HEK293 (cell line): Measurements from ENCODE around the gene CLIC4.
"Not testable (repeated sequence)": the region's sequence is repeated elsewhere in the genome, so short reads cannot be mapped to it uniquely, and the experiment has no call there.

Experiments used
- ATF2 ChIP-seq: fragments of 450-650 bp; formaldehyde crosslinking; IDR thresholded peaks from 2 replicates; pipeline ENCODE4 v1.5.1; 2016; ENCODE audit warnings: missing biosample characterization, missing genetic modification characterization, low read depth
- KLF1 ChIP-seq: fragments of 450-650 bp; formaldehyde crosslinking; IDR thresholded peaks from 2 replicates; pipeline ENCODE4 v1.5.1; 2016; ENCODE audit warnings: missing biosample characterization, missing genetic modification characterization
- PRDM4 ChIP-seq: fragments of 450-650 bp; formaldehyde crosslinking; IDR thresholded peaks from 2 replicates; pipeline ENCODE4 v1.5.1; 2017; ENCODE audit warnings: missing biosample characterization, missing genetic modification characterization
- ZIC2 ChIP-seq: fragments of 450-650 bp; formaldehyde crosslinking; IDR thresholded peaks from 2 replicates; pipeline ENCODE4 v1.5.1; 2016; ENCODE audit warnings: missing biosample characterization, missing genetic modification characterization
- ZNF670 ChIP-seq: fragments of 450-650 bp; formaldehyde crosslinking; IDR thresholded peaks from 2 replicates; pipeline ENCODE4 v1.5.1; 2016; ENCODE audit warnings: missing biosample characterization, missing genetic modification characterization, low read depth
- ZNF76 ChIP-seq: fragments of 450-650 bp; formaldehyde crosslinking; IDR thresholded peaks from 2 replicates; pipeline ENCODE4; 2016; ENCODE audit warnings: low read depth, missing biosample characterization, missing genetic modification characterization, borderline replicate concordance
- TF ChIP-seq, protein P1 (sequence below): fragments of 450-650 bp; formaldehyde crosslinking; IDR thresholded peaks from 2 replicates; pipeline ENCODE4 v1.5.1; 2016; ENCODE audit warnings: missing biosample characterization, missing genetic modification characterization

GRCh38 chr1:24823486-24823885 lies 78.2 kb downstream of the CLIC4 start:
- not testable (repeated sequence) for TF ChIP-seq KLF1, PRDM4, ZNF670, ATF2, ZIC2, ZNF76 (tag by site-specific recombination)
- TF ChIP-seq, protein P1, sequence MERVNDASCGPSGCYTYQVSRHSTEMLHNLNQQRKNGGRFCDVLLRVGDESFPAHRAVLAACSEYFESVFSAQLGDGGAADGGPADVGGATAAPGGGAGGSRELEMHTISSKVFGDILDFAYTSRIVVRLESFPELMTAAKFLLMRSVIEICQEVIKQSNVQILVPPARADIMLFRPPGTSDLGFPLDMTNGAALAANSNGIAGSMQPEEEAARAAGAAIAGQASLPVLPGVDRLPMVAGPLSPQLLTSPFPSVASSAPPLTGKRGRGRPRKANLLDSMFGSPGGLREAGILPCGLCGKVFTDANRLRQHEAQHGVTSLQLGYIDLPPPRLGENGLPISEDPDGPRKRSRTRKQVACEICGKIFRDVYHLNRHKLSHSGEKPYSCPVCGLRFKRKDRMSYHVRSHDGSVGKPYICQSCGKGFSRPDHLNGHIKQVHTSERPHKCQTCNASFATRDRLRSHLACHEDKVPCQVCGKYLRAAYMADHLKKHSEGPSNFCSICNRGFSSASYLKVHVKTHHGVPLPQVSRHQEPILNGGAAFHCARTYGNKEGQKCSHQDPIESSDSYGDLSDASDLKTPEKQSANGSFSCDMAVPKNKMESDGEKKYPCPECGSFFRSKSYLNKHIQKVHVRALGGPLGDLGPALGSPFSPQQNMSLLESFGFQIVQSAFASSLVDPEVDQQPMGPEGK (tag by site-specific recombination): not testable (repeated sequence)
